ENCODE results near the gene PCYOX1L.

Gene PCYOX1L

GRCh38 chr5:149376711-149377447 is 19.0 kb downstream of the PCYOX1L start:
- POLR2A ChIA-PET: no interaction called here
- TF ChIP-seq PKNOX1 (IDR thresholded peaks at IDR 0.05): no peak
- TF ChIP-seq L3MBTL2 (conservative IDR thresholded peaks at IDR 0.05): no peak
- no peak for TF ChIP-seq FOXK2 (IDR thresholded peaks at IDR 0.05)
- no peak for TF ChIP-seq TARDBP (IDR thresholded peaks at IDR 0.05)
- TF ChIP-seq ELF4 (IDR thresholded peaks at IDR 0.05): no peak
- no peak for TF ChIP-seq FOXA1 (IDR thresholded peaks at IDR 0.05)
- TF ChIP-seq BHLHE40 (IDR thresholded peaks at IDR 0.05; ENCODE audit: borderline replicate concordance): no peak
- TF ChIP-seq SUZ12 (IDR thresholded peaks at IDR 0.05): no peak
- TF ChIP-seq HDGF (IDR thresholded peaks at IDR 0.05; ENCODE audit: borderline replicate concordance): no peak
- no peak for TF ChIP-seq ARNT (IDR thresholded peaks at IDR 0.05)
- no peak for TF ChIP-seq CTBP1 (IDR thresholded peaks at IDR 0.05; ENCODE audit: borderline replicate concordance)
- no peak for TF ChIP-seq LEF1 (IDR thresholded peaks at IDR 0.05; ENCODE audit: borderline replicate concordance)
- no peak for TF ChIP-seq FOXM1 (IDR thresholded peaks at IDR 0.05; ENCODE audit: borderline replicate concordance)
- no peak for TF ChIP-seq NFRKB (IDR thresholded peaks at IDR 0.05)
- no peak for TF ChIP-seq SP1 (IDR thresholded peaks at IDR 0.05)
- no peak for TF ChIP-seq ZNF384 (IDR thresholded peaks at IDR 0.05)
- DNase-seq (ENCODE audit: extremely low spot score): no peak
- CTCF ChIA-PET: interaction anchor here (0.6 to 1.2 kb wide), 2 partner anchors 10 to 58 kb away, joined by 3 to 4 read pairs; no protein-coding TSS in a partner anchor

- POLR2A ChIA-PET: interaction anchor here (1.7 kb wide), 1 partner anchor 33 kb away, joined by 5 read pairs; the partner anchor contains the start of gene GRPEL2
- CTCF ChIA-PET: no interaction called here
- no peak for DNase-seq (ENCODE audit: extremely low spot score)
- TF ChIP-seq BHLHE40 (IDR thresholded peaks at IDR 0.05; ENCODE audit: borderline replicate concordance): no peak
- TF ChIP-seq L3MBTL2 (conservative IDR thresholded peaks at IDR 0.05): no peak
- TF ChIP-seq TARDBP (IDR thresholded peaks at IDR 0.05): no peak
- no peak for TF ChIP-seq NFRKB (IDR thresholded peaks at IDR 0.05)
- TF ChIP-seq FOXM1 (IDR thresholded peaks at IDR 0.05; ENCODE audit: borderline replicate concordance): no peak
- no peak for TF ChIP-seq HDGF (IDR thresholded peaks at IDR 0.05; ENCODE audit: borderline replicate concordance)
- TF ChIP-seq LEF1 (IDR thresholded peaks at IDR 0.05; ENCODE audit: borderline replicate concordance): no peak
- TF ChIP-seq FOXA1 (IDR thresholded peaks at IDR 0.05): no peak
- TF ChIP-seq ZNF384 (IDR thresholded peaks at IDR 0.05): no peak
- TF ChIP-seq ARNT (IDR thresholded peaks at IDR 0.05): no peak
- no peak for TF ChIP-seq ELF4 (IDR thresholded peaks at IDR 0.05)
- TF ChIP-seq PKNOX1 (IDR thresholded peaks at IDR 0.05): no peak
- TF ChIP-seq CTBP1 (IDR thresholded peaks at IDR 0.05; ENCODE audit: borderline replicate concordance): no peak
- no peak for TF ChIP-seq FOXK2 (IDR thresholded peaks at IDR 0.05)
- no peak for TF ChIP-seq SUZ12 (IDR thresholded peaks at IDR 0.05)
Observed at GRCh38 chr5:149378241-149378820, 20.5 kb downstream of the PCYOX1L start.

- CTCF ChIA-PET: interaction anchor here (0.5 to 1.6 kb wide), 3 partner anchors 8 to 186 kb away, joined by 3 to 6 read pairs (median 3); no protein-coding TSS in a partner anchor
- DNase-seq (ENCODE audit: extremely low spot score): no peak
- no peak for TF ChIP-seq ZNF384 (IDR thresholded peaks at IDR 0.05)
- TF ChIP-seq ELF4 (IDR thresholded peaks at IDR 0.05): no peak
- TF ChIP-seq LEF1 (IDR thresholded peaks at IDR 0.05; ENCODE audit: borderline replicate concordance): no peak
- no peak for TF ChIP-seq CTBP1 (IDR thresholded peaks at IDR 0.05; ENCODE audit: borderline replicate concordance)
- TF ChIP-seq BHLHE40 (IDR thresholded peaks at IDR 0.05; ENCODE audit: borderline replicate concordance): no peak
- no peak for TF ChIP-seq NFRKB (IDR thresholded peaks at IDR 0.05)
- POLR2A ChIA-PET: interaction anchor here (1.7 kb wide), 1 partner anchor 34 kb away, joined by 5 read pairs; the partner anchor contains the start of gene GRPEL2
Observed at GRCh38 chr5:149379177-149379761, 21.4 kb downstream of the PCYOX1L start, which contains the start of gene IL17B. Gene IL17B (minus strand): TSS chr5:149379292. CDS start chr5:149379225, 67 bp downstream.

GRCh38 chr5:149379818-149380374 is 22.1 kb downstream of the PCYOX1L start:
- CTCF ChIA-PET: interaction anchor here (0.6 to 8.2 kb wide), 6 partner anchors 9 to 54 kb away, joined by 3 to 87 read pairs (median 3); no protein-coding TSS in a partner anchor
- POLR2A ChIA-PET: interaction anchor here (1.7 kb wide), 1 partner anchor 35 kb away, joined by 5 read pairs; the partner anchor contains the start of gene GRPEL2
- DNase-seq (ENCODE audit: extremely low spot score): no peak
- TF ChIP-seq SUZ12 (IDR thresholded peaks at IDR 0.05) (no peak), PKNOX1 (IDR thresholded peaks at IDR 0.05) (no peak), ZNF384 (IDR thresholded peaks at IDR 0.05) (no peak), BHLHE40 (IDR thresholded peaks at IDR 0.05; ENCODE audit: borderline replicate concordance) (no peak), ELF4 (IDR thresholded peaks at IDR 0.05) (no peak), TARDBP (IDR thresholded peaks at IDR 0.05) (no peak), SP1 (IDR thresholded peaks at IDR 0.05) (no peak), ARNT (IDR thresholded peaks at IDR 0.05) (no peak), L3MBTL2 (conservative IDR thresholded peaks at IDR 0.05) (no peak), LEF1 (IDR thresholded peaks at IDR 0.05; ENCODE audit: borderline replicate concordance) (no peak), HDGF (IDR thresholded peaks at IDR 0.05; ENCODE audit: borderline replicate concordance) (no peak), FOXA1 (IDR thresholded peaks at IDR 0.05) (no peak), FOXK2 (IDR thresholded peaks at IDR 0.05) (no peak), NFRKB (IDR thresholded peaks at IDR 0.05) (no peak), CTBP1 (IDR thresholded peaks at IDR 0.05; ENCODE audit: borderline replicate concordance) (no peak), FOXM1 (IDR thresholded peaks at IDR 0.05; ENCODE audit: borderline replicate concordance) (no peak)
